Loucy (cell line): ENCODE data around the gene GSE1.

Source experiments
- H2AFZ ChIP-seq: fragments of 200-600 bp; sonication (generic); 2 replicates; pipeline ENCODE4 v1.6.0; 2016; ENCODE audit warnings: antibody characterized with exemption, mild to moderate bottlenecking, low read length, moderate library complexity
- H3F3A ChIP-seq: fragments of 200-600 bp; 2 replicates; pipeline ENCODE4 v1.6.0; 2016; ENCODE audit warnings: antibody characterized with exemption, low read depth, mild to moderate bottlenecking
- H3K27me3 ChIP-seq: fragments of 200-600 bp; sonication (generic); 2 replicates; pipeline ENCODE4 v1.6.1; 2014; ENCODE audit warnings: low read length, mild to moderate bottlenecking; ENCODE audit not compliant: insufficient read depth, poor library complexity, severe bottlenecking
- H3K36me3 ChIP-seq: fragments of 200-600 bp; sonication (generic); 2 replicates; pipeline ENCODE4 v1.6.1; 2016; ENCODE audit warnings: low read length; ENCODE audit not compliant: insufficient read depth
- H3K4me1 ChIP-seq: fragments of 200-600 bp; sonication (generic); 2 replicates; pipeline ENCODE4 v1.5.1; 2014; ENCODE audit warnings: low read length, mild to moderate bottlenecking; ENCODE audit not compliant: insufficient read depth, poor library complexity, severe bottlenecking
- H3K4me2 ChIP-seq: fragments of 200-600 bp; sonication (generic); 2 replicates; pipeline ENCODE4 v1.6.0; 2014; ENCODE audit warnings: antibody characterized with exemption, low read length, low read depth, mild to moderate bottlenecking; ENCODE audit not compliant: poor library complexity, severe bottlenecking
- H3K4me3 ChIP-seq: fragments of 200-600 bp; sonication (generic); 2 replicates; pipeline ENCODE4 v1.5.1; 2014; ENCODE audit warnings: low read length, mild to moderate bottlenecking, mixed read lengths; ENCODE audit not compliant: poor library complexity, severe bottlenecking
- H3K79me2 ChIP-seq: fragments of 200-600 bp; sonication (generic); 2 replicates; pipeline ENCODE4 v1.6.1; 2014; ENCODE audit warnings: low read length; ENCODE audit not compliant: insufficient read depth
- H3K9ac ChIP-seq: fragments of 200-600 bp; sonication (generic); 2 replicates; pipeline ENCODE4 v1.6.0; 2014; ENCODE audit warnings: mild to moderate bottlenecking, low read depth, low read length, moderate library complexity; ENCODE audit not compliant: poor library complexity, severe bottlenecking
- H3K9me2 ChIP-seq: fragments of 200-600 bp; sonication (generic); replicated peaks from 2 replicates; pipeline ENCODE4 v1.6.1; 2016; ENCODE audit warnings: low read depth, low read length, mixed read lengths
- H3K9me3 ChIP-seq: fragments of 200-600 bp; sonication (generic); 2 replicates; pipeline ENCODE4 v1.6.1; 2014; ENCODE audit warnings: mild to moderate bottlenecking, antibody characterized with exemption, low read length, low read depth; ENCODE audit not compliant: insufficient read depth
- H4K20me1 ChIP-seq: fragments of 200-600 bp; sonication (generic); 2 replicates; pipeline ENCODE4 v1.6.0; 2014; ENCODE audit warnings: antibody characterized with exemption, low read length, mild to moderate bottlenecking; ENCODE audit not compliant: insufficient read depth, poor library complexity, severe bottlenecking
- CTCF ChIP-seq: fragments of 200-600 bp; sonication (generic); conservative IDR thresholded peaks from 2 replicates; pipeline ENCODE4 v1.5.1; 2014; ENCODE audit warnings: mild to moderate bottlenecking, antibody characterized with exemption, low read length
- EZH2phosphoT487 ChIP-seq: fragments of 200-600 bp; IDR thresholded peaks from 2 replicates; pipeline ENCODE4 v1.6.1; 2018; ENCODE audit warnings: antibody characterized with exemption, mild to moderate bottlenecking, moderate library complexity, borderline replicate concordance

GSE1 gene

GRCh38 chr16:85697431-85697830, 84.3 kb downstream of the GSE1 start:
- Histone ChIP-seq H3K4me3 (no peak overlapping the region), H3F3A (no peaks in the 10 kb centered on the region), H3K4me1 (no peaks in the 10 kb centered on the region), H3K36me3 (no peaks in the 10 kb centered on the region), H3K9me3 (no peaks in the 10 kb centered on the region), H3K27me3 (no peaks in the 10 kb centered on the region), H3K9me2 (no peaks in the 10 kb centered on the region), H3K79me2 (no peaks in the 10 kb centered on the region), H4K20me1 (no peaks in the 10 kb centered on the region), H2AFZ (no peak overlapping the region), H3K9ac (no peak overlapping the region), H3K4me2 (no peak overlapping the region)
- TF ChIP-seq EZH2phosphoT487 (no peak), CTCF (no peak)

- Histone ChIP-seq H3K4me2 (no peak overlapping the region), H3K4me1 (no peaks in the 10 kb centered on the region), H4K20me1 (no peaks in the 10 kb centered on the region), H3K4me3 (no peak overlapping the region), H3K9me2 (no peaks in the 10 kb centered on the region), H3K36me3 (no peaks in the 10 kb centered on the region), H2AFZ (no peak overlapping the region), H3K79me2 (no peaks in the 10 kb centered on the region), H3K27me3 (no peaks in the 10 kb centered on the region), H3K9me3 (no peaks in the 10 kb centered on the region), H3F3A (no peaks in the 10 kb centered on the region), H3K9ac (no peak overlapping the region)
- TF ChIP-seq EZH2phosphoT487 (no peak), CTCF (no peak)
These were observed 85.4 kb downstream of the GSE1 start for GRCh38 chr16:85698459-85698891.

- Histone ChIP-seq H3K4me1 (no peaks in the 10 kb centered on the region), H3K9me3 (no peaks in the 10 kb centered on the region), H2AFZ (no peak overlapping the region), H3K9me2 (no peaks in the 10 kb centered on the region), H3K9ac (no peak overlapping the region), H3K27me3 (no peaks in the 10 kb centered on the region), H3K79me2 (no peaks in the 10 kb centered on the region), H4K20me1 (no peaks in the 10 kb centered on the region), H3K4me2 (no peak overlapping the region), H3K36me3 (no peaks in the 10 kb centered on the region), H3F3A (no peaks in the 10 kb centered on the region), H3K4me3 (no peak overlapping the region)
- no peak for TF ChIP-seq CTCF
- TF ChIP-seq EZH2phosphoT487 = no peak
These were observed 85.9 kb downstream of the GSE1 start for GRCh38 chr16:85698935-85699558.
